GM18508 (cell line): Measurements from ENCODE around the gene AGTR1.

ENCODE experiments used
- ATAC-seq: cut with Tn5 transposase; IDR thresholded peaks from one replicate; pipeline ENCODE4 v1.9.1; 2021; ENCODE audit warnings: moderate number of reproducible peaks; ENCODE audit not compliant: insufficient read depth, unreplicated experiment

AGTR1 gene

GRCh38 chr3:148697306-148698189 is at the start of gene AGTR1:
TSS of gene AGTR1 (plus strand) at chr3:148697903. CDS start at chr3:148741036, 43,133 bp downstream.
- ATAC-seq = no peak

- no peak for ATAC-seq
These were observed 48.9 kb upstream of the AGTR1 start for GRCh38 chr3:148648685-148649352.

- ATAC-seq = no peak
These were observed 46.2 kb upstream of the AGTR1 start for GRCh38 chr3:148651549-148651948.

GRCh38 chr3:148654433-148654832 is 43.3 kb upstream of the AGTR1 start:
- ATAC-seq = no peak

GRCh38 chr3:148657470-148657869 is 40.2 kb upstream of the AGTR1 start:
- no peak for ATAC-seq

- ATAC-seq = no peak
These were observed 38.2 kb upstream of the AGTR1 start for GRCh38 chr3:148659512-148659911.

- ATAC-seq = no peak
These were observed 17.4 kb upstream of the AGTR1 start for GRCh38 chr3:148680289-148680688.

GRCh38 chr3:148681080-148681479 is 16.6 kb upstream of the AGTR1 start:
- ATAC-seq = no peak

- no peak for ATAC-seq
These were observed 14.7 kb upstream of the AGTR1 start for GRCh38 chr3:148682997-148683396.

GRCh38 chr3:148694116-148694515 is 3.6 kb upstream of the AGTR1 start:
- no peak for ATAC-seq

- ATAC-seq = no peak
These were observed 597 bp downstream of the AGTR1 start for GRCh38 chr3:148698190-148698810.

GRCh38 chr3:148705314-148705713 is 7.6 kb downstream of the AGTR1 start:
- ATAC-seq = no peak

GRCh38 chr3:148707601-148708380 is 10.1 kb downstream of the AGTR1 start:
- no peak for ATAC-seq

- no peak for ATAC-seq
These were observed 10.7 kb downstream of the AGTR1 start for GRCh38 chr3:148708409-148708808.

- ATAC-seq = no peak
These were observed 12.0 kb downstream of the AGTR1 start for GRCh38 chr3:148709560-148710253.

GRCh38 chr3:148710665-148711064 is 13.0 kb downstream of the AGTR1 start:
- ATAC-seq = no peak

GRCh38 chr3:148711981-148712666 is 14.4 kb downstream of the AGTR1 start:
- ATAC-seq = no peak

- no peak for ATAC-seq
These were observed 16.8 kb downstream of the AGTR1 start for GRCh38 chr3:148714521-148714920.

- no peak for ATAC-seq
These were observed 19.0 kb downstream of the AGTR1 start for GRCh38 chr3:148716657-148717056.
